ENCODE results near the gene USP10.

Gene USP10

GRCh38 chr16:84778720-84779119 is 78.9 kb downstream of the USP10 start:
- DNase-seq = no peak

DNA sequence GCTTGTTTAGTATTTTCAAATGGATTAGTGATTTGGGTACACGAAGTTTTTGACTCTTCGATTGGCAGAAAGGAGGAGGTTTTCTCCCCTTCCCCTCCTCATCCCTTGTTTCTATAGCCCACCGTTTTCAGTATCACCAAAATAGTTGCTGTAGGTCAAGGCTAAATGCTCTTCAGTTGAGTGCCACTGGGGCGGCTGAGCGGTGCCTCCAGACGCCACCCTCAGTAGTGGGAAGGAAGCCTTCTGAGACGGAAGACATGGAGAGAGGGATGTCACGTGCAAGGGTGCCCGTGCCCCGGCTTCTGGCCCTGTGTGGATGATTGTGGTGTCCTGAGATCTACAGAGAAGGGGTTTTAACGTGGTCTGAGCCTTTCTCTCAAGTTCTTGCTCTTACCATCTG is 80.3 kb downstream of the USP10 start:
- DNase-seq = no peak

- no peak for DNase-seq
Observed at GRCh38 chr16:84780544-84781376, 81.0 kb downstream of the USP10 start.

- no peak for DNase-seq
Observed at GRCh38 chr16:84782846-84783245, 83.0 kb downstream of the USP10 start.

DNA sequence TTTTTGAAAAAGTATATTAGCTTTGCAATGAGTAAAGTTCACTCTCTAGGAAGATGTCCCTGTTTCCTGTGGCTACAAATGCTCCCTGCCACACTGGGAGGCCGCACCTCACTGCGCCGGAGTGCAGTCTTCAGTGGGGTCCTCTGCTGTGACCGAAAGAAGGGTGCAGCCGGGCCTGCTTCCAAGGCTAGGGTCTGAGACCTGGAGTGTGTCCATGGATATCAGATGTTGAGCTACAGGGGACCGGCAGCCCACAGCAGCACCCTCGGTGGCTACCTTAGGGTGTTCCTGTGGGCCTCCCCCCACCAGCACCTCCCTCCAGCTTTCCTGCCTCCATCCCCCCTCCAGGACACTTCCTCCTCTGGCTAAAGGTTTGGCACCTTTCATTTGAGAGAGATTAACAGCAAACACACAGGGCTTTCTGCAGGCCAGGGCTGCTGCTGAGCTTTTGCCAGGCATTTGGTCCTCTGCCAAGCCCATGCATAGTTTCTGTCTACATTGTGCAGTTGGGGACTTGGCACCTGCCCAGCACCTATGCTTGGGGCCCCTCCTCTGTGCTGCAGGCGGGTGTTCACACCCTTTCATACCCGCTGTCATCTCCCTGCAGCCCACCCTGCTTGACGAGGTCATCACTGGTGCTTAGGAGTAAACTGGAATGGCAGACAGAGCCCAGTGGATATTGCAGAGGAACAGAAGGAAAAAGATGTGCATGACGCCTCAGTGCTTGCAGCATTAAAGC is 86.2 kb downstream of the USP10 start:
- DNase-seq = no peak

DNA sequence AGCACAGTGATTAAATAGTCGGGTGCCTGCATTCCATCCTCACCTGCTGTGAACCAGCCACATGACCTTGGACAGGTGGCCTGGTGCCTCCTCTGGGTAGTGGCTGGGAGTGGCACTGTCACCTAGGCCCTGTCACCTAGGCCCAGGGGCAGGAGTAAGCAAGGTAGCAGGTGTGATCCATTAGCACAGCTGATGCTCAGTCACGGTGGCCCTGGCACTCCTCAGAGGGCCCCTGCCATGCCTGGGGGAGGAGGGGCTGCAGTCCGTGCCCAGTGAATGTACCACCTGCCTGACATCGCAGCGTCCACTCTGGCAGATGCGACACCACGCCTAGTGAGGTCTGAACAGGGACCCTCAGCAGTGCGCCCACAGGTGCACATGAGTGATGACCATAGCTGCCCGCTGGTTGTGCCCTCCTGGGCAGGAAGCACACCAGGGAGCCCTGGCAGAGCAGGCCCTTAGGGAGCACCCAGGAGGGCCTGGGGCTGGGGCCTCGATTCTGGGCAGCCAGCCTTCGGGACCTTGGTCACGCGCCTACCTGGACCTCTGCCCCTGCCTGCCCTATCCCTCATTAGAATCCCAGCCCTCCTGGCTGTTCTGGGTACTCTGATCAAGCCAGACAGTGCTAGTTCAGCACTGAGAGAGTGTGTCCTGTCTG is 86.9 kb downstream of the USP10 start:
- no peak for DNase-seq

DNA sequence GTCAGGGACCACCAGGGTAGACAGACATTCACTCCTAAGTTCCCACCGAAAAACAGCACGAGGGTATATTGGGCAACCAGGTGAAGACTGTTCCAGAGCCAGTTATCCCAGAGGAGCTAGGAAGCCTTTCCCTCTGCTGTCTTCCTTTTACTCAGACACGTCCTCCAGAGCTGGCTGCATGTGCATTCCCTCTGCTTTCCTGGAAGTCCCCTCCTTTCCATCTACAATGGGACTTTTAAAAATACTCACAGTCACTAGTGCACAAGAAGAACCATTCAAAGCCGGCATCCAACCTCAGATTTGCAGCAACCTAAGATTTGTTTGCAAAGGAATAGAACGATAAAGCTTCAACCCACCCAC is 87.4 kb downstream of the USP10 start:
- DNase-seq = no peak

GRCh38 chr16:84788920-84789391 is 89.2 kb downstream of the USP10 start:
- no peak for DNase-seq

- DNase-seq = no peak
Observed at GRCh38 chr16:84789431-84789830, 89.6 kb downstream of the USP10 start.

- DNase-seq = no peak
Observed at GRCh38 chr16:84790301-84790700, 90.5 kb downstream of the USP10 start.

GRCh38 chr16:84791088-84791487 is 91.3 kb downstream of the USP10 start:
- no peak for DNase-seq

DNA sequence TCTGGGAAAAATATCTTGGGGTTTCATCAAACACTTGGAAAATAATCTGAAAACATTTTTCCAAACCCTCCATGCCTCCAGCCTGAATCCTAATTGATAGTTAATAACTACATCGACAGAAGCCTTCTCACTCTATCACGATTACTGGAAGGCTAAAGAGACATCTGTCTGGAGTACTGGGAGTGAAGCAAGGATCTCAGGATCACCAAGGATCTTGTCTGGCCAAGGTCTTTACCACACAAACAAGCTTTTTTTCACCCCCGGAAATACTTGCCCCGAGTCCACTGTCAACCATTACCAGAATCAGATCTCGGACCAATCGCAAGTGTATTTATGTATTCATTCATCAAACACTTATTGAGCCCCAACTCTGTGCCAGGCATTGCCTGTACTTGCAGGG is 91.7 kb downstream of the USP10 start:
- DNase-seq = no peak

DNA sequence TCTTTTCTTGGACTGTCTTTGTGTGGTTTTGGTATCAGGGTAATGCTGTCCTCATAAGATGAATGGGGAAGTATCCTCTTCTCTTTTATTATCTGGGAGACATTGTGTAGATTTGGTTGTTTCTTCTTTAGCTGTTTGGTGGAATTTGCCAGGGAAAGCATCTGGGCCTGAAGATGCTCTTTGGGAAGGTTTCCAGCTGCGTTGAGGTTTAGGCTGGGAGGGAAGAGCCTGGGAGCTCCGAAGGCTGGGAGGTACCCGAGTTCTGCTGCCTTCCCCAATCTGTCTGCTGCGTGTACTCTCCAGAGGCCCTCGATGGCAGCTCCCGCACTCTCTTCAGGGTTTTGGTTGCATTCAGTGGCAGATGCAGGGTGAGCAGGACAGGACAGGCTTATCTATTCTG is 94.4 kb downstream of the USP10 start:
- no peak for DNase-seq

DNA sequence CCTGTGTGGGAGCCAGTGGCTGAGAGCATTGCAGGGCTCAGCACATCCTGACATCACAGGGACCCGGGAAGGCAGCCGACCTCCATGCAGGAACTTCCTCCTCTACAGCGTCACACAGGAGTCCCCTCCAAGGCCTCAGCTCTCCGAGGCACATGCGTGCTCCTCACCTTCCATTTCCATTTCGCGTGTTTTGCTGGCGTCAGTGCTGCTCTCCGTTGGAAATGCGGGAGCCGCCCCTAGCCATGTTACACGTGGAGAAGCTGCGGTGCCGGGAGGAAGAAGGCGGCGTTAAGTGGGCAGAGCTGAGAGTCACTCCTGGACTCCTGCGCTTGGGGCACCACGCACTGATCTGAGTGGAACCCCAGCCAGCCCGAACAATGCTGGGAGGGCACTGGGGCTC is 94.8 kb downstream of the USP10 start:
- no peak for DNase-seq

DNA sequence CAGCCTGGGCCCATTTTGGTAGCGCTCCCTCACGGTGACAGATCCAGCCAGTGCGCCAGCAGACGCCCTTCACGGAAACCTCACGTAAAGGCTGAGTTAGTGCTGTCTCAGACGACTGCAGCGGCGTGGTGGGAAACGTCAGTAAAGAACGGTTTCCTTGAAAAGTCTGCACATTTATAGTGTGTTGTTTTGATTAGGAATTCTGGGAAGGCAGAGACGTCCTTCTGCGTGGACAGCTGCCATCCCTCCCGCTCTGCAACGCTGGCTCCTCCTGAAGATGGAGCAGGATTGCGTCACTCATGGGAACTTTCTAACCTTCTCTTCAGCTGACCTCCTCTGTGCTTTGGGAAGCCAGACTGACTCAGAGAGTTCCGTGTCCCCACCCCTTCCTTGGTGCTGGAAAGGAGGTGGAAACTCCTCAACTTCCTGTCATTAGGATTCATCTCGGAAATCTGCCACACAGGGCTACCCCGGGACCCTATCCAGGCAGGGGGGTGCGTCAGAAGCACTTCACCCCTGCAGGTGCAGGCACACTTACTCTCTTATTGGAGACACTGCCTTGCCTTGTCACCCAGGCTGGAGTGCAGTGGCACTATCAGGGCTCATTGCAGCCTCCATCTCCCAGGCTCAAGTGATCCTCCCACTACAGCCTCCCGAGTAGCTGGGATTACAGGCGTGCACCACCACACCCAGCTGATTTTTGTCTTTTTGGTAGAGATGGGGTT is 95.7 kb downstream of the USP10 start:
- DNase-seq = no peak

DNA sequence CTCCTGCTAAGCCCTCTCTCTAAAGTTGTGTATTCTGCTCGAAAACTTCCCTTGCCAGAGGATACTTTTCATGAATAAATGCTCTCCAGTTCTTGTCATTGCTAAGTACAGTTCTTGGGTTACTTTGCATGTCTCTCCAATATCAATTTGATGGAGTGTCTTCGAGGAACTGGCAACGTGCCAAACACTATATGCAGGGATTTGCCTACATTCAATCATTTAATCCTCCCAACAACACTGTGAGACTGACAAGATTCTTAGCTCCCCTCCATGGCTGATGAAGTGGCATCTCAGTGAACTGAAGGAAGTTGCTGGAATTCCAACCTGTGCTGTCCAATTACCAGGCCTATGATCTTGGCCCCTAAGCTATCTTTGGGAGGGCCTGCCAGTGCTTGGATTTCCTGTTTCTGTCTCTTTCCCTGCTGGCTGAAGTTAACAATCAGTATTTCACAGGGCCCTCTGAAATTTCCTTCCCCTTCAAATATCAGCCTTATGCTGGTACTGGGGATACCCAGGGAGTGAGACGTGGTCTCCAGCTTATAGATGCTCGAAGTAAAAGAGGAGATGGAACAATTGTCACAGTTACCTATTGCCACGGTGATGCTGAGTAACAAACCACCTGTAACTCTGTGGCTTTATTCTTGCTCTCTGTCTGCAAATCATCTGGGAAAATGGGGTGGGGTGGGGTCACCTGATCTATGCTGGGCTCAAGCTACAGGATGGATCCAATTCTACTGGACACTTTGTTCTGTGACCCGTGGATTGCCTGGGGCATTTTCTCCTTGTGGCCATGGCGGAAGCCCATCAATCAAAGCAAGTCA is 100.6 kb downstream of the USP10 start:
- DNase-seq = no peak

GRCh38 chr16:84803146-84803545 is 103.3 kb downstream of the USP10 start:
- no peak for DNase-seq

GRCh38 chr16:84804326-84804725 is 104.5 kb downstream of the USP10 start:
- no peak for DNase-seq

- no peak for DNase-seq
Observed at GRCh38 chr16:84806256-84806889, 106.6 kb downstream of the USP10 start.

DNA sequence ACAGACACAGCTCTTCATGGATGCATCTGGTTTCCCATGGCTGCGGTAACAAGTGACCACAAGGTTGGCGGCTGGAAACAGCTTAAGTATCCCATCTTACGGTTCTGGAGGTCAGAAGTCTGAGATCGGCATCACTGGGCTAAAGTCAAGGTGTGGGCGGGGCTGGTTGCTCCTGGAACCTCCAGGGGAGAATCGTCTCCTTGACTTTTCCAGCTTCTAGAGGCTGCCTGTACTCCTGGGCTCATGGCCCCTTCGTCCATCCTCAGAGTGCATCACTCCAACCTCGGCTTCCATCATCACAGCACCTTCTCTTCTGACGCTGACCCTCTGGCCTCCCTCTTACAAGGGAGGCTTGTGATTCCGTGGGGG is 107.1 kb downstream of the USP10 start:
- no peak for DNase-seq

- DNase-seq = no peak
Observed at GRCh38 chr16:84807776-84808175, 108.0 kb downstream of the USP10 start.

DNA sequence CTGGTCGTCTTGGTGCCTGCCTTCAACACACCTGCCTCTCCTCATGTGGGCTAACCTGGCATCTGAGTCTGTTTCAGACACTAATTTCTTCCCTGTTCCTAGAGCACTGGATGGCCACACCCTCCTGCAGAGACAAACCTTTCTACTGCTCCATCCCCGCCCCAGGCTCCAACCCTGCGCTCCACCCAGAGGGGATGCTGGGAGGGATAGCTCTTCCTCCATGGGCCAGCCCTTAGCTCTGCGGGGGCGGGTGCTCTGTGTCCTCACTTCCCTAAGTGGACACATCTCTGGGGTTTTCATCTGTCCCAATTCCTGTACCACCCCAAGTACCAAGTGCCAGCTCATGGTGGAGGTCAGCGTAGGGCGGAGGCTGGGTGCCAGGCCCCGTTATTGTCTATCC is 109.0 kb downstream of the USP10 start:
- no peak for DNase-seq

All from T-helper 1 cell (primary cell).